NCI-H1048 (cell line): ENCODE data around the gene RC3H2.

Experiments
- DNase-seq: peaks from one replicate; lab custom pipeline; 2025; lab: John Stamatoyannopoulos, UW

Gene RC3H2, protein sequence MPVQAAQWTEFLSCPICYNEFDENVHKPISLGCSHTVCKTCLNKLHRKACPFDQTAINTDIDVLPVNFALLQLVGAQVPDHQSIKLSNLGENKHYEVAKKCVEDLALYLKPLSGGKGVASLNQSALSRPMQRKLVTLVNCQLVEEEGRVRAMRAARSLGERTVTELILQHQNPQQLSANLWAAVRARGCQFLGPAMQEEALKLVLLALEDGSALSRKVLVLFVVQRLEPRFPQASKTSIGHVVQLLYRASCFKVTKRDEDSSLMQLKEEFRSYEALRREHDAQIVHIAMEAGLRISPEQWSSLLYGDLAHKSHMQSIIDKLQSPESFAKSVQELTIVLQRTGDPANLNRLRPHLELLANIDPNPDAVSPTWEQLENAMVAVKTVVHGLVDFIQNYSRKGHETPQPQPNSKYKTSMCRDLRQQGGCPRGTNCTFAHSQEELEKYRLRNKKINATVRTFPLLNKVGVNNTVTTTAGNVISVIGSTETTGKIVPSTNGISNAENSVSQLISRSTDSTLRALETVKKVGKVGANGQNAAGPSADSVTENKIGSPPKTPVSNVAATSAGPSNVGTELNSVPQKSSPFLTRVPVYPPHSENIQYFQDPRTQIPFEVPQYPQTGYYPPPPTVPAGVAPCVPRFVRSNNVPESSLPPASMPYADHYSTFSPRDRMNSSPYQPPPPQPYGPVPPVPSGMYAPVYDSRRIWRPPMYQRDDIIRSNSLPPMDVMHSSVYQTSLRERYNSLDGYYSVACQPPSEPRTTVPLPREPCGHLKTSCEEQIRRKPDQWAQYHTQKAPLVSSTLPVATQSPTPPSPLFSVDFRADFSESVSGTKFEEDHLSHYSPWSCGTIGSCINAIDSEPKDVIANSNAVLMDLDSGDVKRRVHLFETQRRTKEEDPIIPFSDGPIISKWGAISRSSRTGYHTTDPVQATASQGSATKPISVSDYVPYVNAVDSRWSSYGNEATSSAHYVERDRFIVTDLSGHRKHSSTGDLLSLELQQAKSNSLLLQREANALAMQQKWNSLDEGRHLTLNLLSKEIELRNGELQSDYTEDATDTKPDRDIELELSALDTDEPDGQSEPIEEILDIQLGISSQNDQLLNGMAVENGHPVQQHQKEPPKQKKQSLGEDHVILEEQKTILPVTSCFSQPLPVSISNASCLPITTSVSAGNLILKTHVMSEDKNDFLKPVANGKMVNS

GRCh38 chr9:122904823-122905710 lies at the start of gene RC3H2:
TSS of gene RC3H2 (minus strand) at chr9:122905359. CDS start at chr9:122897509, 7,850 bp downstream.
- peak; percentile 99 for DNase-seq

- DNase-seq = no peak
These were observed 49.1 kb upstream of the RC3H2 start for GRCh38 chr9:122954253-122954691.

- DNase-seq = no peak
These were observed 45.9 kb upstream of the RC3H2 start for GRCh38 chr9:122951056-122951455.

GRCh38 chr9:122950263-122950662 lies 45.1 kb upstream of the RC3H2 start:
- no peak for DNase-seq

GRCh38 chr9:122949696-122950095 lies 44.5 kb upstream of the RC3H2 start:
- DNase-seq = no peak

DNA sequence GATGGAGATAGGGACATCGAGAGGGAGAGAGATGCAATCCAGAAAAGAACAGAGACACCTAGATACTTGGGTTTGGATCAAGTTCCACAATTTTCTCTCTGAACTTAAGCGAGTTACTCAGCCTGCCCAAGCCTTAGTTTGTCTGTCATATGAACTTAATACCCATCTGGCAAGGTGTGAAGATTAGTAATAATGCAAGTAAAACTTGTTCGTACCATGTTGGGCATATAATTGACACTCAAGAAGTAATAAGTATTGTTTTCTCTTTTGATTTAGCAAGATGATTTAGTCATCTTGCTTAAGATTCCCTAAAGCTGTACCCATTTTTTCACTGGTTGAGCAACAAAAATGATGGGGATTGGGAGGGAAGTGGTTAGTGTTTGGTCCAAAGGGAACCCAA lies 43.2 kb upstream of the RC3H2 start:
- no peak for DNase-seq

DNA sequence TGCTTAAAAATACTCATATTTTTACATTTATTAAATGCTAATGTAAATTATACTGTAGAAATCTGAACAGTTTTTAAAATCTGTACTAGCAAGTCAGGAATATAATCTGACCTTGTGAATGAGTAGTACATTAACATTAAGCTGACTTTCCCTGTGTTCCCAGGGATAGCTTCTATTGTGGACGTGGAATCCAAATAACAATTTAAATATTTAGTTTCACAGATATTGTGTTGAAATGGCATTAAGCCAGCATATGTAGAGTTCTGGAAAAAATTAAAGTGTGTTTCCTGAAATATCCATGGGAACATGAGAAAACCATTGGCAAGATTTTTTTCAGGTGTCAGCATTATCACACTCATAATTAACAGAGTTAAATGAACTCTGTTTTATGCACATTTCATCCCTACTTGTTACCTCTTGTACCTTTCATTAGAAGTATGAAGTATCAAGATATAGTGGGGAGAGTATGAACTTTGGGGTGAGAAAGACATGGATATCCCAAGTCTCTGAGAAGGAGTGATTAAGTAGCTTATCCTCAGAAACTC lies 41.4 kb upstream of the RC3H2 start:
- DNase-seq = no peak

DNA sequence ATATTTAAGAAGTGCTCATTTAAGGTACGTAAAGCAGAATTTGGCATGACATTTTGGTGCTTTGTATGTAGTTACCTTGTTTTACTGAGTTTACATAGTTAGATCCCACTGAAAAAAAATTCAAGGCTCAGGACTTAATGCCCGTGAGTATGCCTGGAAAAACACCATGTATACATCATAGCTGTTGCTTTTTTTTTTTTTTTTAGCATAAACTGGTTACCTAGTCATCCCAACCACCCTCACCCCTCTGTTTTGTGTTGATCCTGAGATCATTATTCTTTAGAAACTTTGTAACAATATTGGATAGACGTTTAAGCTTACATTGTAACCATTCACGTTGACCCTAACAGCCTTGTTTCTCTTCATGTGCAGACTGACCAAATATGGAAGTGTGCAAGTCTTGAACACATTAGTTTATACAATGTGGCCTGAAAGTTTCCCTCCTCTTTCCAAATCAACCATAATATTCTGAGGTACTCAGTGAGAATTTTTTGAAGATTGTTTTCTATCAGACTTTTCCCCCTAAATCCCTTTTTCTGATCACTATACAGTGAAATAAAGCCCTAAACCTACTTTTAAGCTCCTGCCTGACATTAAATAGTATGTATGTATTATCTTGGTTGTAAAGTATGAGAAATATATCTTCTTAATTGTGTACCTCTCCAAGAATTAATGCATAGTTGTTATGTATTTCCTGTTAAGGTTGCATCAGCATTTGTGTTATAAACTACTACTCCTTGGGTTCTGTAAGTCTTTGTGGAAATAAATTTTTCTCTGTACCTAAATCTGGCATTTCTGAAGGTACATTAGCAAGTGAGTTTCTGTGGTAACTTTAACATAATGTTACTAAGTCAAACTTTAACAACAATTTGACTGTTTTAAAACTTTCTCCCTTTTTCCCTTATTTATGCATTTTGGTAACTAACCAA lies 40.1 kb upstream of the RC3H2 start:
- no peak for DNase-seq

DNA sequence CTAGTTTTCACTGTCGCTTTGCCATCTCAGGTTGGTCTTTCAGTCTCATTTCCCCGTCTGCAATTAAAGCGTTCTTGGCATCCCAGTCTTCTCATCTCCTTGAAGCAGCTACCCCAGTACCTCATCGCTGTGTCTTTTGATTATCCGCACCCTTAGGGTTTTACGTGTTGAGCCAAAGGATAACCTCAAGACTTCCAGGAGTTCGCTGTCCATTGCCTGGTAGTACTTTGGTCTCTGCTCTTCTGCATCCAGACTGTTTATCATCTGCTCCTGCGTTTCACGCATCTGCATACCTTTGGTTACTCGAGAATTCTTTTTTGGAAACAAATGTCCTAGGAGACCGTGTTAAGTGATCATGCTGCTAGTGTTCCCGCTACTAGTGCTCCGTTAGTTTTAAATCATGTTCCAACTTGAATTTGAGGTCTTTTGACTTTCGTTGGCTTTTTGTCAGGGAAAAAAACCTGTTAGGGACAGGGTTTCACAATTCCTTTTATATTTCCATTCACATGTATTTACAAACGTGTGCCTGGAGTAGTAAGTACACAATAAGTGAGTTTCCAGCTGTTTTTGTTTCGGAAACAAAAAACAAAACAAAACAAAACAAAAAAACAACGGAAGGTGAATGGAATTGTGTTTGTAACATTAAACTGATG lies 36.5 kb upstream of the RC3H2 start:
- DNase-seq = no peak

GRCh38 chr9:122940749-122941581 lies 35.8 kb upstream of the RC3H2 start, which contains the start of gene RABGAP1:
TSS of gene RABGAP1 (plus strand) at chr9:122941020. CDS start at chr9:122957060, 16,040 bp downstream.
- DNase-seq = peak; percentile 95

DNA sequence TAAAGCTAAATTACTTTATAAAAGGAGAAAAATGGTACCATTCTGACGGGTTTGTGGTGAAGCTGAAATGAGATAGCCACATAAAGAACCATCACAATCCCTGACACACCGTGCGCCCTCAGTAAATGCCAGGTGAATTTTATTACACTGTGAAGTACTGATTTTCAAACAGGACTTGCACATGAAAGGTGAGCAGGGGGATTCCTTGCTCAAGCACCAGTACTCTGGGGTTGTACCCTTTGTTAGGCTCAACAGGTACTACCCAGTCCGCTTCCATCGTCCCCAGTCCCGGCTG lies 35.2 kb upstream of the RC3H2 start:
- no peak for DNase-seq

DNA sequence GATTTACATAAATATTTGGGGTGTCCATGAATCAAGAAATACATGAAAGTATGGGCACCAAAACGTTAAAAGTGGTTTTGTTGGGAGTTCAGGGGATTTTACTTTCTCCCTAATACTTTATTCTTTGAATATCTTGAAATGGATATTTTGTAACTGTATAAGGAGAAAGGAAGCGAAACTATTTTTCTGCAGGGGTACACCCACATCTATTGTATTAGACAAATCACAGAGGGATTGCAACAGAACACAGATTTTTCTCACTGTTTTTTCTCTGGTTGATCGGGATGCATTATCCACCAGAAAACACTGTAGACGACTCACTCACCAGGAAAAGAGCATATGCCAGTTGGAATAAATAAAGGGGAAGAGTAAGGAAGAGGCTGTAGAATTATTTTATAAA lies 34.4 kb upstream of the RC3H2 start:
- DNase-seq = no peak

GRCh38 chr9:122936883-122937282 lies 31.7 kb upstream of the RC3H2 start:
- DNase-seq = no peak

DNA sequence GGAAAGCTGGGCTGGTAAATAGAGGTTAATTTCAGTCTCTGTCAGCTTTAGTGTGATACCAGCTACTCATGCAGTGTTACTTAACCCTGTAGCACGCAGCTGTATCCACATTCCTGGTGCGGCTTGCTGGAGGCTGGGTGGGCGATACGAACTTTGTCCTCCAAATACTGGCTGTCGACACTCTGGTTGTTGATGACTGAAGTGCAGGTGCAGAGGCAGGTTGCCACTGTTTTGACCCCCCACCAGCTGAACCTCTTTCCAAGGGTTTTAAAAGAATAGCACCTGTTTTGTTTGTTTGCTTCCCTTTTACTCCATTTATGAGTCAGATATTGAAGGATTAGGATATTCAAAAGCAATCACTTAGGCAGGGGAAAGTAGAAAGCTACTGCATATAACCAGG lies 31.3 kb upstream of the RC3H2 start:
- no peak for DNase-seq

DNA sequence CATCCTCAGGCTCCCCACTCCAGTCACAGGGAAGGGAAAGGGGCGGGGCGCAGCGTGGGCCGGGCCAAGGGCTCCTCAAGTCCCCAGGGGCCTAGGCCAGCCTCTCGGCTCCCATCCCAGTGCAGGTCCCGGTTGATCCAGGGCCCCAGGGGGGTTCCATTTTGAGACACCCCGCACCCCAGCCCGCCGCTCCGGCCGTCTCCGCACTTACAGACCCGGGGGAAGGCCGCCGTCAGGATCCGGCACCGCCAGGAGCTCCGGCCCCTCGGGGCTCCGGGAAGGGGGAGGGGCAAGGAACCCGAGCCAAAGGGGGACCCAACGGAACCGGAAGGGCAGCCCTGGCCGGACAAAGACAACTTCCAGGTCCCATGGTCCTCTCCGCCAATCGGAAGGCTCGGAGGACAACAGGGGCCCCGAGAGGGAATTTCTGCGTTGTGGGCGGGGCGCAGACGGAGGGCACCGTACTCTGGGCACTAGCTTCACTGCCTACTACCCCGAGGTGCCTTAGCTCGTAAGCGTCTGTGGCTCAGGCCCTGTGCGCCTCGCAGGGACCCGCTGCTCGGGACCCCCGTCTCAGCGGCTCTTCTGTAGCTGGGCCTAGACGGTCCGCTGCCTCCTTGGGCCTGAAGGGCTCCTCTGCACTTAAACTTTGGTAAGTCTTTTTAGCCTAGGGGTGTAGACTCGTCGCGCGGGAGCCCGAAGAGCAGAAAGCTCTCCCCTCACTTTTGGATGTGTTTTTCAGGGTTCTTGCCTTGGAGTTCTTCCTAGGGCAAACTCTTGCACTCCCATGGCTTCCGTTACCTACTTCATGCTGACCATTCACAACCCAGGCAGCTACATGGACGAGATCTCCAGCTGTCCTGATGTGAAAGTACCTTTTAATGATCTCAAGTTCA lies 26.3 kb upstream of the RC3H2 start, which contains the start of gene ZBTB26:
ZBTB26 (minus strand) TSS at position 287 of the 896 bp plus-strand sequence. CDS start 11,578 bp downstream, outside the sequence.
- DNase-seq = peak; percentile 83

DNA sequence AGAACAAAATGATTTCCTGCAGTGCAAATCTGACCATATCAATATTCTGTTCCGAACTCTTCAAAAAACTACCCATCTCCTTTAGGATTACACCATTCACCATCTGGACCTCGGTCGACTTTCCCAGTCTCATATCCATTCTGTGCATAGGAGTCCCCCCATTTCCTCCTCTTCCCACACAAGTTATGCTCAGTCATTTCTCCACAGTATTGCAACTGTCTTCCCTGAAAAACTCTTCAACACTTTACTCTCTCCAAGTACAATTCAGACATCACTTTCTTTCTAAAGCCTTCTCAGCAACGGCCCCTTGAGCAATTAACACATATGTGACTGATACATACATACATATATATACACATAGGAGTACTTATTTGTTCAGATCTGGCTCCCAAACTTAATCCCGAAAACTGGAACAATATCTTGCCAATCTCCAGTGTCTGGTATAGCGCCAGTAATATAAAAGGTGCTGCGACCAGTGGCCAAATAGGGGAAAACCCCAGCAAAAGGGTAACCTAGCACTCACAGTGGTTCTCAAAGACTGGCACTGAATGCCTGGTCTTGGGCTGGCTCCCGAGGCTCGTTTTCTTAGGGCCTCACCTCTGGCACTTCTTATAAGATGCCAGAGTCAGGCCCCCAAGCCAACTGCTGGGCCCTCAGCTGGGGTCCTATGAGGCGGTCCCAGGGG lies 25.5 kb upstream of the RC3H2 start:
- DNase-seq = no peak
